Bone marrow (tissue), 2 donors: ENCODE results near the gene UFD1.

Source experiments
- DNase-seq, 2 donors: peaks; one replicate each; lab custom pipeline; 2025; lab: John Stamatoyannopoulos, UW

The UFD1 gene

GRCh38 chr22:19478901-19479354, at the start of gene UFD1:
Gene UFD1 (minus strand): TSS chr22:19479193. CDS start chr22:19479085, 108 bp downstream.
- peak in 1 of 2 donors; percentile 85 for DNase-seq

GRCh38 chr22:19527861-19528417, 48.9 kb upstream of the UFD1 start:
- no peak for DNase-seq

- no peak for DNase-seq
Measured at GRCh38 chr22:19527321-19527721, 48.3 kb upstream of the UFD1 start.

- DNase-seq = no peak
Measured at GRCh38 chr22:19526702-19527111, 47.7 kb upstream of the UFD1 start.

- DNase-seq = no peak
Measured at GRCh38 chr22:19526076-19526701, 47.2 kb upstream of the UFD1 start.

GRCh38 chr22:19525666-19526065, 46.7 kb upstream of the UFD1 start:
- no peak for DNase-seq

GRCh38 chr22:19525116-19525660, 46.2 kb upstream of the UFD1 start:
- DNase-seq = no peak

GRCh38 chr22:19524170-19525115, 45.5 kb upstream of the UFD1 start, which contains the start of gene CLDN5:
Gene CLDN5 (minus strand): TSS chr22:19524410. CDS start chr22:19524255, 155 bp downstream.
- no peak for DNase-seq

GRCh38 chr22:19523240-19524169, 44.5 kb upstream of the UFD1 start:
- DNase-seq = no peak

- DNase-seq = no peak
Measured at GRCh38 chr22:19522881-19523239, 43.9 kb upstream of the UFD1 start.

GRCh38 chr22:19522190-19522880, 43.3 kb upstream of the UFD1 start:
- DNase-seq = no peak

GRCh38 chr22:19520566-19521305, 41.7 kb upstream of the UFD1 start:
- no peak for DNase-seq

- DNase-seq = no peak
Measured at GRCh38 chr22:19520007-19520406, 41.0 kb upstream of the UFD1 start.

- no peak for DNase-seq
Measured at GRCh38 chr22:19519041-19519926, 40.3 kb upstream of the UFD1 start.

- DNase-seq = no peak
Measured at GRCh38 chr22:19518635-19519034, 39.6 kb upstream of the UFD1 start.

GRCh38 chr22:19517919-19518611, 39.1 kb upstream of the UFD1 start:
- DNase-seq = no peak

GRCh38 chr22:19517171-19517500, 38.1 kb upstream of the UFD1 start:
- DNase-seq = no peak

- DNase-seq = no peak
Measured at GRCh38 chr22:19516378-19517170, 37.6 kb upstream of the UFD1 start.
